RPMI7951 (cell line): ENCODE measurements around the gene TWIST2. TPM values are rescaled to one million over a fixed set of nuclear protein-coding genes. Genes with fewer than 3 reads are reported as not detected.

Experiments
- DNase-seq: peaks from one replicate; pipeline ENCODE4 v3.0.0-alpha.2; 2012; ENCODE audit warnings: low read depth
- total RNA-seq: library from RNA; depleted of rRNA; stranded (reverse); fragments of >200 nt; shearing (Covaris generic); gene quantifications from 2 replicates; pipeline ENCODE4 v1.2.3, GENCODE V29; 2014

TWIST2 gene
- total RNA-seq, 1 experiment from 2014 or later, result 102 TPM

DNA sequence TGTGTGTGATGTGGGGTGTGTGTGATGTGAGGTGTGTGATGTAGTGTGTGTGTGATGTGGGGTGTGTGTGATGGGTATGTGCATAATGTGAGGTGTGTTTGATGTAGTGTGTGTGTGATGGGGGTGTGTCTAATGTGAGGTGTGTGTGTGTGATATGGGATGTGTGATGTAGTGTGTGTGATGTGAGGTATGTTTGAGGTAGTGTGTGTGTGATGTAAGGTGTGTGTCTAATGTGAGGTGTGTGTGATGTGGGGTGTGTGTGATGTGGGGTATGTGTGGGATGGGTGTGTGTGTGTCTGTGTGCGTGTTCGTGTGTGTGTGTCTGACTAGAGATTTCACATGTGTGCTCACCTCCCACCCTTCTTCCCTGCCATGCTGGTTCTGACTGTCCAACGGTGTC is 56.3 kb downstream of the TWIST2 start:
- no peak for DNase-seq

DNA sequence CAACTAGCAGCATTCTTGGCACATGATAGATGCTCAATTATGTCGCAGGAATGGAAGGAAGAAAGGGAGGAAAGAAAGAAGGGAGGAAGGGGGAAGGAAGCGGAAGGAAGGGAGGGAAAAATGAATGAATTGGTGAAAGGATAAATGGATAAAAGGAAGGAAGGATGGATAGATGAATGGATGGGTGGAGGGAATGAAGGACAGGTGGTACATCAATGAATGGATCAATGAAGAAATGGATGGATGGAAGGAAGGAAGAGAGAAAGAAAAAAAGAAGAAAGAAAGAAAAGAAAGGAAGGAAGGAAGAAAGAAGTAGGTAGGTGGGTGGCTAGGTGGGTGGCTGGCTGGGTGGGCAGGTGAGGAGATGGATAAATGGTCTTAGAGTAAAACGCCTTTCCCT is 56.8 kb downstream of the TWIST2 start:
- DNase-seq, result no peak

DNA sequence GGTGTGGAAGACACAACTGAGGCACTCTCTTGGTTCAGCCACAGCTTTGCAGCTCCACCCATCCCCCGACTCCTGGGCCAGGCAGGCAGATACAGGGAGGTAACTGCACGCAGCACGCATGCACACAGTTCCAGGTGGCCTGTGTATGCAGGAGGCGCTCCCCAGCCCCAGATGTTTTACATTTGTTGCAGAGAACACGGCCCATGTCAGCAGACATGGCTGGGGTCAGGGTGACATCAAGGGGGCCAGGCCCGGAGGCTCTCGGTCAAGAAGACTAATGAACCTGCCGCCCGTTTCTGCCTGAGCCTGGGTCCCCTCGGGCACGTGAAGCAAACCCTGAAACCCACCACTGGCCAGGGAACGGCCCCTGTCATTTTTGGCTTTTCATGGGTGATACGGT is 57.3 kb downstream of the TWIST2 start:
- no peak for DNase-seq

DNA sequence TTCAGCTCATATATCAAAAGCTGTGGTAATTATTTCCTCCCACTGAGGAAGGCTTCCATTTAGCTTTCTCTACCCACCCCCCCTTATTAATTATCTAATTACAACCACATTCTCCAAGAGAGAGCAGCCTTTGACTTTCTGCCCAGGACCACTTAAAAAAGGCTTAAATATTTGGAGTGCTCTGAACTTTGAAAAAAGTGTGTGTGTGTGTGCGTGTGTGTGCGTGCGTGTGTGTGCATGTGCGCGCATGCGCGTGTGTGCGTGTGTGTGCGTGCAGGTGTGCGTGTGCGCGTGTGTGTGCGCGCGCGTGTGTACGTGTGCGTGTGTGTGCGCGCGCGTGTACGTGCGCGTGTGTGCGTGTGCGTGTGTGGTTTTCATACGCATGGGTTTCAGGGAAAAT is 57.8 kb downstream of the TWIST2 start:
- no peak for DNase-seq

DNA sequence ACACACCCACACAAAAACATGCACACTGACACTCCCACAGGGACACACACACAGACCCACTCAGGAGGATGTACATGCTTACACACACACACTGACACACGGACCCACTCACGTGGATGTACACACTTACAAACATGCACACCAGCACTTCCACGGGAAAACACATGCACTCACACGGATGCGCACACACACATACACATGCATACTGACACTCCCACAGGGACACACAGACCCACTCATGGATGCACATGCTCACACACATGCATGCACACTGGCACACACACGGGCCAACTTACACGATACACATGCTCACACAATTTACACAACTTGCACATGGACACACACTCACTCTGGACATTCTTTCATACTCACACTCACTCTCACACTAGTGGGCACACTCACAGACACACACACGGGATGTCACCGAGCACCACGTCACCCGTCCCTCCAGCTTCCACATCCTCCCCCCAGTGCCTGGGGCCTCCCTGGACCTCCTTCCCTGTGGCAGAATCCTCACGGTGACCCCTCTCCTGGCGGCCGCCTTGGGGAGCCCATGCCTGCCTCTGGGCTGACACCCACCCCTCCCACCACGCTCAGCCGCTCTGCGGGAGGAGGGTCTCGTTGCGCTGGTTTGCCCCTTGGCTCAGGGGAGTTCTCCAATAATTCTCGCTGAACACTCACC is 58.5 kb downstream of the TWIST2 start:
- no peak for DNase-seq

DNA sequence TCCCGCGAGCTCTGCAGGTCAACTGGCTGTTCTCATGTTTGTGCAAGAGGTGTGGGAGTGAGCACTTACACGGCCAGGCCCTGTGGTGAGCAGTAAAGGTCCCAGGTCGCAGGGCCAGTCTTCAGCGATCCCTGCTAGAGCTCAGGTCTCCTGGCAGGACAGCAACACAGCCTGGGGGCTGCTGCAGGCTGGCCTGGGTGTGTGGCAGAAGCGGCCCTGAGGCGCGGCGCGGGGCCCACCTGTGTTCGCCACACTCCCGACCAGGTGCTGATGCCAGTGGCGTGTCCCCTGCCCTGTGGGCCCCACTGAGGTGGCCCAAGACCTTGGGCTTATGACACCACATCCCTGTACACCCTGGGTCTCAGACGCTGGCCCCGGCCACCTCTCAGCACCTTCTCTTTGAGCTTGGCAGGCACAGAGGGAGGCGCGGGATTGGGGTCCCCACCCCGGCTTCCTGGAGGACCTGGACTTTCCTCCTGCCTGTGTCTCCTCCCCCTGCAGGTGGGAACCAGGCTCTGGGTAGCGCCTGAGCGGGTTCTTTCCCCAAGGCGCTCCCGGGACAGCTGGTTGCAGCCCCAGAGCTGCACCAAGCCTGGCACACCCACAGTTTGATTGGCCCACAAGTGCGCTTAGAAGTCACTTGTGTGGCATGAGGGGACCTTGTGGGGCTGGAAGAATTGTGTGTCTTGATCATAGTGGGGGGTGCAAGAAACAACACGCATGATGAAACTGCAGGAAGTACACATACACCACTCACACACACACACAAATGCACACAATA is 59.2 kb downstream of the TWIST2 start:
- no peak for DNase-seq

DNA sequence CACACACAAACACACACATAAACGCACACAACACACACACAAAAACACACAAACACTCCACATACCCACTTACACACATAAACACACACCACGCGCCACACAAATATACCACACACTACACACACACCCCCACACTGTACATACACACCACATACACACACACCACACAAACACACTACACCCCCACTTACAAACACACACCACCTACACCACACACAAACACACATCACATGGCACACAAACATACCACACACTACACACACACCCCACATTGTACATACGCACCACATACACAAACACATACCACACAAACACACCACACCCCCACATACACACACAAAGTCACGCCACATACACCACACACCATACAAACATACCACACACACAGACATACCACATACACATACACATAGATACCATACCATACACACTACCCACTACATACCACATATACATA is 59.9 kb downstream of the TWIST2 start:
- DNase-seq, result no peak

DNA sequence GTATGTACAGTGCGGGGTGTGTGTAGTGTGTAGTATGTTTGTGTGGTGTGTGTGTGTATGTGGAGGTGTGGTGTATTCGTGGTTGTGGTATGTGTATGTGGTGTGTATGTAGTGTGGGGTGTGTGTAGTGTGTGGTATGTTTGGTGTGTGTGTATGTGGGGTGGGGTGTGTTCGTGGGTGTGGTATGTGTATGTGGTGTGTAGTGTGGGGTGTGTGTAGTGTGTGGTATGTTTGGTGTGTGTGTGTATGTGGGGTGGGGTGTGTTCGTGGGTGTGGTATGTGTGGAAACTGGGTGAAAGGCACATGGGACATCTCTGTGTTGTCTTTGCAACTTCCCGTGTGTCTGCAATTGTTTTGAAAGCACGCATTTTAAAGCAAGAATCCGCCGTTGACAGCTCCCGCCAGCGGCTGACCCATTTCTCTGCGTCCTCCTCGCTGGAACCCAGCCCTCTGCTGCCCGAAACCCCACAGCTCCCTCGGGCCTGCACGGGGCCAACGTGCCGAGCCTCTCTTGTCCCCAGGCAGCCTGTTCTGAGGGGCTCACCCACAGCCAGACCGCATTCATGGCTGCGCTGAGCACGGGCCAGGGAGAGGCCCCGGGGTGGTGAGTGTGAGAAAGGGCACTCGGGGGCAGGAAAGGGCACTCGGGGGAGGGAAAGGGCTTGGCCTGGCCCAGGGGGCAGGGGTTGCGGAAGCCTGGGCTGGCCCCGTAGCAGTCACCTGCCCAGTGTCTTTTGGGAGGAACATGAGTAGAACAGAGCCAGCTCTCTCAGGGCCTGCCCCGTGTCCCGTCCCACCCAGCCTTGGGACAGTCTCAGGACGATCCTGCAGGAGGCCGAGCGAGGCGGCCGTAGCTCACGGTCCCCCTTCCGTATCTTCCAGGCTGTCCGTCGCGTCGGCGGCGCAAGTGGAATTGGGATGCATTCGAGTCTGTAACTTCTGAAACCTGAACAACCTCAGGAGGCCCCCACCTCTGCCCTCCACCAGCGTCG is 61.4 kb downstream of the TWIST2 start:
- DNase-seq, result peak; percentile 52

DNA sequence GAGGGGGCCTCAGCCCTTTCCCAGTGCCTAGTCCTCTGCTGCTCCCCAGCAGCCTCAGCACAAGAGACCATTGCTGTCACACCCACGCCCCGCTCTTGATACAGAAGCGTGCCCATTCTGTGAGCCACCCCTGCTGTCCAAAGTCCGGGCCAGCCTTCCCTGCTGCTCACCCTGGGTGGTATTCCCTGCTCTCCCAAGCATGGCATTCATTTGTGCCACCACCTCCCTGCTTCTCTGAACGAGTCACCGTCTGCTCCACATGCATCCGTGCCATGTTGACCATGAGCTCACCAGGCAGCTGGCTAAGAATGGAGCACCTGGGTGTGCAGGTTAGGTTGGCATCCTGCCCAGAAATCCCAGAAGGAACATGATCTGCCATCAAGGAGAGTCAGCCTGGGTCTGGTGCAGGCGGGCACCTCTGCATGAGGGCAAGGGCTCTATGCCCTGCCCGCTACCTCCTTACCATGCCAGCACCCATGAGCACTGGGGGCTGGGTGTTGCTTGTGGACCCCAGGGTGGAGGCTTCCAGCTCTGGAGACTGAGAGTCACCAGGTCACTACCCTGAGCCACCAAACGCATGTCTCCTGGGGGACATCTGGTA is 63.0 kb downstream of the TWIST2 start:
- DNase-seq, result no peak

DNA sequence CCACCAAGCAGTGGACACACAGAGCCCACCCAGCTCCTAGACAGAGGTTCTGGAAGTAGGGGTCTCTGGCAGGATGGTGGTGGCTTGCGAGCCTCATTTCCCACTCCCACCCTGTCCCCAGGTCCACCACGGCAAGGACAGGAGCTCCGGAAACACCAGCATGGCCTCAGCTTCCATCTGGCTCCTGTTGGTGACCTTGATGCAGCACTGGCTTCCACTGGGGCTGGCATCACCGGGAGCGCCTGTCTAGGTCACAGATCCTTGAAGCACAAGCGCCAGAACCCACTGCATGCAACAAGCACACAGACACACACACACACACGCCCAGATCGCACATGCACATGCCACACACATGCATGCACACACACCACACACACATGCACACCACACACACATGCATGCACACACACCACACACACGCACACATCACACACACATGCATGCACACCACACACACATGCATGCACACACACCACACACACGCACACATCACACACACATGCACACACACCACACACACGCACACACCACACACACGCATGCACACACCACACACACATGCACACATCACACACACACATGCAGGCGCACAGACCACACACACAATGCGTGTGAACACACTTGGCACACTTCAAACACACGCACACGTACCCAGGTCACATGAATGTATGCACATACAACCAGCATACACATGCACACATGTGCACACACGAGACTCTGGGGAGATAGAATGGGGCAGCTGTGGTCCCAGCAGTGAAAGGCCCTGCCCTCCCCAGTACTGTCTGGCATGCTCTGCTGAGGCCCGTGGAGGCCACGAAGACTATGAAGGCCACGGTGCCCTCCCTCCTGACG is 63.7 kb downstream of the TWIST2 start:
- no peak for DNase-seq

DNA sequence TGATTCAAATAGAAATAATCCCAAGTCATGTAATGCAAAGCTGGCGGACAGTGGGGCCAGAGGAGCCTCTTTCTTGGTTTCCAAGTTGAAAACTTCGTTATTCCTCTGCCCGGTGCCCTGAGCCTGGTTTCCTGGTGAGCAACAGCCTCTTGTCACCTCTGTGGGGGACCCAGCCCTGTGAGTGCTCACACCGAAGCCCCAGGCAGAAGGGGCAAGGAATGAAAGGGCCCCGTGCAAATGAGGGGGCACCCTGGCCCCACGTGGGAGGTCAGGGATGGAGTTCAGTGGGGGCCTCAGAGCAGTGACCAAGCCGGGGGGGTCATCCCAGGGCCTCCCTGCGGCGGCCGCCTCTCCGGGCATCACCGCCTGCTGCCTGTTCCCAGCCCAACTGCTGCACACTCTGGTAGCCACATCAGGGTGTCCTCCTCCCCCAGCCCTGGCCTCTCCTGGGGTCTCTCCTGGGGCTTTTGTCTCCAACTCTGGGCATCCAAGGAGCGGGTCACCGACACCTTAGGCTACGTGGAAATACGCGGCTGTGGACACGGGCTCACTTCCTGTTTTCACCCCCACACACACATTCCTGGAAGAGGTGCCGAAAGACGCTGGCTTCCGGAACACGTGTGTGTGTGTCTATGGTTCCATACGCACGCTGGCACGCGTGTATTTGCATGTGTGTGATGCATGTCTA is 64.5 kb downstream of the TWIST2 start:
- DNase-seq, result no peak

DNA sequence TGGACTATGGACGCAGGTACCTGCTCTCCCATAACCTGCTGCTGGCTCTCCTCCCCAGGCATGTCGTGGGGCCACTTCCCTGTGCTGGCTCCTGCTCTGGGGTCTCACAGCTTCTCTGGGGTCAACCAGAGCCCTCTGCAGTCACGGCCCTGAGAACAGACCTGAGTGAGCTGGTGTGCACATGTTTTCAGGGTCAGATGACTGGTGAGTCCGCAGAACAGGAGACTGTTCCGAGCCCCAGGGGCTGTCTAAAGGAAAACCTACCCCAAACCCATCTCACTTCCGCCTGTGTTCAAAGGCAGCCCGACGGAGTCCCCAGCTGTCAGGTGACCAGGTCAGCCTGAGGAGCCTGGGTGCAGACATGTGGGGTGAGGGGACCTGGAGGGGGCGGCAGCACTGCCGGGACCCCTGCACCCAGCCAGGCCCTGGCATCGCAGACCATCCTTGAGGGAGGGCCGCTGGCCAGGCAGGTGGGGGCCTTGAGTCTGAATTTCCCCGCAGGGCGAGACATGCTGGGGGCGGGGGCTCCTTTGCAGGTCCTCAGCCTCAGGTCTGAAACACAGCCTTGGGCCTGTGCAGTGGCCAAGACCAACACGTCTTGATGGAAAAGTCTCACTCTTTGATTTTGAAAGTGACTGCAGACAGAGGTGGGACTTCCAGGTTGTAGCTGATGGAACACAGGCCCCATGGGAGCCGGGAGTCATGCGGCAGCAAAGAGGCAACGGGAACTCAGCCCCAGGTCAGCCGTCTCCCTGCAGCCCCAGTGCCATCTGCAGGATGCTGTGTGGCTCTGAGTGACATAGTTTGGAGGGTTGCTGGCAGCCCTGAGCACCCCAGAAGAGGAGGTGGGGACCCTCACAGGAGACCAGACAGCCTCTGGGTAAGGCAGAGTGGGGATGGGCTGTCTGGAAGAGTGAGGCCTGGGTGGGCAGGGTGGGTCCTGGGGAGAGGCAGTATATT is 65.3 kb downstream of the TWIST2 start:
- no peak for DNase-seq

DNA sequence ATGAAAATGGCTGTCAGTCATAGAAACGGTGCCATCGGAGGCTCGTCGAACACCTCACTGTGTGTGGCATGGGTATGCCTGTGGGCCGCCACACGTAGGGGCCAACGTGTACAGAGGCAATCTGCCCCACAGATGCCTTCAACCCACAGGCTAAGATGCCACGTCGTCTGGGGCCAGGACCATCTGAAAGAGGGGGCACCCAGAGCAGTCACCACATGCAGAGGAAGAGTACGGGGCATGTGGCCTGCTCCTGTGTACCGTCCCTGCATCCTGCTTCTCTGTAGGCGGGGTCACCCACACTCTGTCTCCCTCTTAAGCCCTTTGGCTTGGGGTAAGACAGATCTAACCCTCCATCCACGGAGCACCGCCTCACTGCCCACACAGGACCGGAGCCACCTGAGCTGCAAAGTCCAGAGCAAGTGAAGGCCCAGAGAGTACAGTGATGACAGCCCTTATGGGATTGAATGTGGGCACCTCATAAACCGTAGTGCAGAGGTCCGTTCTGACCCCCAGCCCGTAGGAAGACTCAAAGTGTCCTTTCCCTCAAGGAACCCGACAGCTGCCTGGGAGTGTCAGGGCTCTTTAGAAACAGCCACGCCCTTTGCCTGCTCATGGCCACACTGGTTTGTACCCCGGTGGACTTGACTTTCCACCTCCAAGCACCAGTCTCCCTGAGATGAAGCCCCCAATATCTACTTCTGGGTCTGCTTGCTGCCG is 66.2 kb downstream of the TWIST2 start:
- no peak for DNase-seq

DNA sequence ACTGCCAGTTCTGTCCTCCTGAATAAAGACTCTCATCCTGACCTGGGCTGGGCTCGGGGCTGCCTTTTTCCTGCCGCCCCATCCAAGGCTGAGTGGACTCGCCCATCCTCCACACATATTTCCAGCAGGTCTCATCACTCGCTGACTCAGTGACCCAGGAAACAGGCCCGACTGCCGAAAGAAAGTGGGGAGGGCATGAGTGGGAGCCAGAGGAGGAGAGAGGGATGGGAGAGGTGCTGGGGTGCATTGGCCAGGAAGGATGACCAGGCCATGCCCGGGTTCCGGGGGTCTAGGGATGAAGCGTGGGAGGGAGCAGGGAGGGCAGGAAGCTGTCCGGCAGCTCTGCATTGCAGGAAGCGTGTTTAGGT is 66.7 kb downstream of the TWIST2 start:
- DNase-seq, result peak; percentile 65

DNA sequence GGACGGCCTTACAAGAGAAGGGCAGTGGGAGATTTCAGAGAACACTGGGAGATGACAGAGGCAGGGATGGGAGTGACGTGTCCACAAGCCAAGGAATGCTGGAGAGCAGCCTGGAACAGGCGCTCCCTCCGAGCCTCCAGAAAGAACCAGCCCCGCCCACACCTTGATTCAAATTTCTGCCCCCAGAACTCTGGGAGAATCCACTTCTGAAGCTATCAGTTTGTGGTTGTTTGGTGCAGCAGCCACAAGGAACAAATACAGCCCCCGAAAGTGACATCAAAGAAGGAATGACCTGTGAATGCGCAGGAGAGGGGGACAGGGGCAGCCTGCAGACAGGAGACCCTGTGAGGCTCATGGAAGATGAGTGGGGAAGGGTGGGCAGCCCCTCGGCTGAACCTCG is 67.3 kb downstream of the TWIST2 start:
- DNase-seq, result no peak

DNA sequence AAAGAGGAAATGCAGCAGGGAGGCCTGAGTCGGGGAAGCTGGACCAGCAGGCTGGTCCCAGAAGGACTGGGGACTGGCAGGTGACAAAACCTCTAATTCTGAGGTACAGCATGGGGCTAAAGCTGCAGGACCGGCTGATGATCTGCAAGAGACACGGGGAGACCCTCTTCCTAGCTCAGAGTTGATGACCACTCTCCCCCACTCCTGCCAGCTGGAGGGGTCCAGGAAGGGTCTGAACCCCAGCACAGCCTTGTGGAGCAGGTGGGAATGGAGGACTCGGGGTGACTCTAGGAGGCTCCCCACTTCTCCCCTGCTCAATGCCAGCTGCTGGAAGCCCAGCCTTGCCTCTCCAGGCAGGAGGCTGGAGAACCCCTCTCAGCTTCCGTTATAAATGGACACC is 67.7 kb downstream of the TWIST2 start:
- DNase-seq, result no peak

DNA sequence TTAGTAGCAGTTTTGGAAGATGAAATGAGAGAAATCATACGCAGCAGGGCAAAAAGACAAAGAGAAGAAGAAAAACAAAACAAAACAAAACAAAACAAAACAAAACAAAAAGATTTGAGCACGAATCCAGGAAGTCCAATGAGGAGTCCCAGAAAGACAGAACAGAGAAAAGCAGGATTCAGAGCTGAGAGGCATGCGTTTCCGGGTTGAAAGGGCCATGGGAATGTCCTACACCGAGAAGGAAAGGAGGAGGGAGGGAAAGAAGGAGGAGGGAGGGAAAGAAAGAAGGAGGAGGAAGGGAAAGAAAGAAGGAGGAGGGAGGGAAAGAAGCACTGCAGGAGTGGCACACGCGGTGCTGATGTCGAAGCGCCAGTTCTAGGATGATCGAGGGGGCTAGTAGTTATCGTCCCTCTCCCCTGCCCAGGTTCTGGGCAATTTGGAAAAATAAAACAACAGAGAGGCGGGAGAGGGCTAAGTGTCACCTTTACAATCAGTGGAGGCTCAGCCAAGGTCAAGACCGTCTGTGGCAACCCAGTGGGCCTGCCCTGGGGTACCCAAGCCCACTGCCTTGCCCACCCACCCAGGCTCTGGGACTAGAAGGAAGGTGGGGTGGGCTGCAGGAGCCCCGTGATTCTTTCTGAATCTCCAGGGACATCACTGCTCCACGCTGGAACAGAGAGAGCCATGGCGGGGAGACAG is 68.4 kb downstream of the TWIST2 start:
- DNase-seq, result no peak
